Measurements from ENCODE around the gene NAA38.

The NAA38 gene

DNA sequence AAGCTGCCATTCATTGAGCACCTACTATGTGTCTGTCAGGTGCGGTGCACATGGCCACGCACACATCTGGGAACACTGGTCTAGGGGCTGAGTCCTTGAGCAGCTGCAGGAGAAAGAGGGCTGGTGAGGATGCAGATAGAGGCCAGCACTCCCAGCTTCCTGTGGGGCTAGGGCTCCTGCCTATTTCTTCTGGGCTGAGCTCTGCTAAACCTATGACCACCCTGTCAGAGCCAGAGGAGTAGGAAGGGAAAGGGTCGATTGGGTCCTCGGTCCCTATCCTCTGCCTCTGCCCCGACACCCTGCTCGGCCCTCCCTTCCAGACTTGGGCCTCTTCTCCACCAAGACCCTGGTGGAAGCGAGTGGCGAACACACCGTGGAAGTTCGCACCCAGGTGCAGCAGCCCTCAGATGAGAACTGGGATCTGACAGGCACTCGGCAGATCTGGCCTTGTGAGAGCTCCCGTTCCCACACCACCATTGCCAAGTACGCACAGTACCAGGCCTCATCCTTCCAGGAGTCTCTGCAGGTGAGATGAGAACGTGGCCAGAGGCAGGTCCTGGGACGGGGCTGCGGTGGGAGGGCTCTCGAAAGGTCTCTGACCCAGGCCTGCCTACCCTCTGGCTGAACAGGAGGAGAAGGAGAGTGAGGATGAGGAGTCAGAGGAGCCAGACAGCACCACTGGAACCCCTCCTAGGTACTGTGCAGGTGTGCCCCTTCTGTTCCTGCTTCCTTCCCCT, 6.5 kb downstream of the NAA38 start:
- no peak for ATAC-seq
- Mint-ChIP-seq H3K27ac (peak overlapping the region; percentile 70), H3K36me3 (peaks cover 59% of the 10 kb centered on the region), H3K4me3 (peak overlapping the region; percentile 74), H3K4me1 (peaks cover 55% of the 10 kb centered on the region), H3K27me3 (no peaks in the 10 kb centered on the region), H3K9me3 (no peaks in the 10 kb centered on the region)

DNA sequence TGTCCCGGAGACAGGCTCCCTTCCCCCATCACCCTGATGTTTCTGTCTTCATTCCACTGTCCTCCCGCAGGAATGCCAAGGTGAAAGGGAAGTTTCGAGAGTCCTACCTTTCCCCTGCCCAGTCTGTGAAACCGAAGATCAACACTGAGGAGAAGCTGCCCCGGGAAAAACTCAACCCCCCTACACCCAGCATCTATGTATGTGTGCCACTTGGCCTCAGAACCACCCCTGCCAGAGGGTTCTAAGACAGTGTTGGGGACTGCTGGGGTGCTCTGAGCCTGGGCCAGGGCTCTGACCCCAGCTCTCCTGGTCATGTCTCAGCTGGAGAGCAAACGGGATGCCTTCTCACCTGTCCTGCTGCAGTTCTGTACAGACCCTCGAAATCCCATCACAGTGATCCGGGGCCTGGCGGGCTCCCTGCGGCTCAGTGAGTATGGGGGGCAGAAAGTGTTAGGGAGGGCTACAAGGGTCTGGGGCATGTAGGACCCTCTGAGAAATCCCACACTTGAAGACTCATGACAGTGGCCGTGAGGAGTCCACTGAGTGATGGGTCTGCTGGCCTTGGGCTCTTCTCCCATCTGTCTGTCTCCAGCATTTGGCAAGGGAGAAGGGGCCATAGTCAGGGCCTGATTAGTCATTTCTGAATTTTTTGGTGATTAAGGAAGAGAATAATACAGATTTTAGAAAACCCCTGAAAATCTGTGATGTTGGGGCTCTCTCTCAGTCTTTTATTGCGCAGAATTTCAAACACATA, 7.4 kb downstream of the NAA38 start:
- peaks cover 60% of the 10 kb centered on the region for H3K36me3 Mint-ChIP-seq
- H3K9me3 Mint-ChIP-seq, result no peaks in the 10 kb centered on the region
- H3K4me1 Mint-ChIP-seq, result peaks cover 61% of the 10 kb centered on the region
- no peak overlapping the region for H3K4me3 Mint-ChIP-seq
- H3K27me3 Mint-ChIP-seq, result no peaks in the 10 kb centered on the region
- no peak overlapping the region for H3K27ac Mint-ChIP-seq
- no peak for ATAC-seq

DNA sequence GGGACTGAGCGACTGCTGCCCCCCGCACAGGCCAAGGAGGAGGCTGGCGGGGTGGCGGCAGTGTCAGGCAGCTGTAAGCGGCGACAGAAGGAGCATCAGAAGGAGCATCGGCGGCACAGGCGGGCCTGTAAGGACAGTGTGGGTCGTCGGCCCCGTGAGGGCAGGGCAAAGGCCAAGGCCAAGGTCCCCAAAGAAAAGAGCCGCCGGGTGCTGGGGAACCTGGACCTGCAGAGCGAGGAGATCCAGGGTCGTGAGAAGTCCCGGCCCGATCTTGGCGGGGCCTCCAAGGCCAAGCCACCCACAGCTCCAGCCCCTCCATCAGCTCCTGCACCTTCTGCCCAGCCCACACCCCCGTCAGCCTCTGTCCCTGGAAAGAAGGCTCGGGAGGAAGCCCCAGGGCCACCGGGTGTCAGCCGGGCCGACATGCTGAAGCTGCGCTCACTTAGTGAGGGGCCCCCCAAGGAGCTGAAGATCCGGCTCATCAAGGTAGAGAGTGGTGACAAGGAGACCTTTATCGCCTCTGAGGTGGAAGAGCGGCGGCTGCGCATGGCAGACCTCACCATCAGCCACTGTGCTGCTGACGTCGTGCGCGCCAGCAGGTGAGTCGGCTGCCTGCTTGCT, 8.1 kb downstream of the NAA38 start:
- Mint-ChIP-seq H3K4me3 (no peak overlapping the region), H3K4me1 (peaks cover 61% of the 10 kb centered on the region), H3K9me3 (no peaks in the 10 kb centered on the region)

DNA sequence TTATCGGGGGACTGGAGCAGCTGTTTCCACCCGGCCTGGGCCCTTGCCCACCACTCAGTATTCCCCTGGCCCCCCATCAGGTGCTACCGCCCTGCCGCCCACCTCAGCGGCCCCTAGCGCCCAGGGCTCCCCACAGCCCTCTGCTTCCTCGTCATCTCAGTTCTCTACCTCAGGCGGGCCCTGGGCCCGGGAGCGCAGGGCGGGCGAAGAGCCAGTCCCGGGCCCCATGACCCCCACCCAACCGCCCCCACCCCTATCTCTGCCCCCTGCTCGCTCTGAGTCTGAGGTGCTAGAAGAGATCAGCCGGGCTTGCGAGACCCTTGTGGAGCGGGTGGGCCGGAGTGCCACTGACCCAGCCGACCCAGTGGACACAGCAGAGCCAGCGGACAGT, 8.6 kb downstream of the NAA38 start:
- Mint-ChIP-seq H3K36me3 (peaks cover 56% of the 10 kb centered on the region), H3K4me1 (peaks cover 61% of the 10 kb centered on the region), H3K27me3 (no peaks in the 10 kb centered on the region), H3K27ac (no peak overlapping the region), H3K4me3 (no peak overlapping the region), H3K9me3 (no peaks in the 10 kb centered on the region)
- ATAC-seq, result no peak

More for the DNA sequence above, 8.1 kb downstream of the NAA38 start:
- H3K36me3 Mint-ChIP-seq, result peaks cover 60% of the 10 kb centered on the region
- H3K27me3 Mint-ChIP-seq, result no peaks in the 10 kb centered on the region
- no peak overlapping the region for H3K27ac Mint-ChIP-seq
- no peak for ATAC-seq

DNA sequence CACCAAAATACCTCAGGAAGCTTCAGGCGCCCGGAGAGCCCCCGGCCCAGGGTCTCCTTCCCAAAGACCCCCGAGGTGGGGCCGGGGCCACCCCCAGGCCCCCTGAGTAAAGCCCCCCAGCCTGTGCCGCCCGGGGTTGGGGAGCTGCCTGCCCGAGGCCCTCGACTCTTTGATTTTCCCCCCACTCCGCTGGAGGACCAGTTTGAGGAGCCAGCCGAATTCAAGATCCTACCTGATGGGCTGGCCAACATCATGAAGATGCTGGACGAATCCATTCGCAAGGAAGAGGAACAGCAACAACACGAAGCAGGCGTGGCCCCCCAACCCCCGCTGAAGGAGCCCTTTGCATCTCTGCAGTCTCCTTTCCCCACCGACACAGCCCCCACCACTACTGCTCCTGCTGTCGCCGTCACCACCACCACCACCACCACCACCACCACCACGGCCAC, 9.2 kb downstream of the NAA38 start:
- H3K36me3 Mint-ChIP-seq, result peaks cover 53% of the 10 kb centered on the region
- no peaks in the 10 kb centered on the region for H3K9me3 Mint-ChIP-seq
- ATAC-seq, result no peak
- no peak overlapping the region for H3K27ac Mint-ChIP-seq
- no peak overlapping the region for H3K4me3 Mint-ChIP-seq
- no peaks in the 10 kb centered on the region for H3K27me3 Mint-ChIP-seq
- peaks cover 61% of the 10 kb centered on the region for H3K4me1 Mint-ChIP-seq

DNA sequence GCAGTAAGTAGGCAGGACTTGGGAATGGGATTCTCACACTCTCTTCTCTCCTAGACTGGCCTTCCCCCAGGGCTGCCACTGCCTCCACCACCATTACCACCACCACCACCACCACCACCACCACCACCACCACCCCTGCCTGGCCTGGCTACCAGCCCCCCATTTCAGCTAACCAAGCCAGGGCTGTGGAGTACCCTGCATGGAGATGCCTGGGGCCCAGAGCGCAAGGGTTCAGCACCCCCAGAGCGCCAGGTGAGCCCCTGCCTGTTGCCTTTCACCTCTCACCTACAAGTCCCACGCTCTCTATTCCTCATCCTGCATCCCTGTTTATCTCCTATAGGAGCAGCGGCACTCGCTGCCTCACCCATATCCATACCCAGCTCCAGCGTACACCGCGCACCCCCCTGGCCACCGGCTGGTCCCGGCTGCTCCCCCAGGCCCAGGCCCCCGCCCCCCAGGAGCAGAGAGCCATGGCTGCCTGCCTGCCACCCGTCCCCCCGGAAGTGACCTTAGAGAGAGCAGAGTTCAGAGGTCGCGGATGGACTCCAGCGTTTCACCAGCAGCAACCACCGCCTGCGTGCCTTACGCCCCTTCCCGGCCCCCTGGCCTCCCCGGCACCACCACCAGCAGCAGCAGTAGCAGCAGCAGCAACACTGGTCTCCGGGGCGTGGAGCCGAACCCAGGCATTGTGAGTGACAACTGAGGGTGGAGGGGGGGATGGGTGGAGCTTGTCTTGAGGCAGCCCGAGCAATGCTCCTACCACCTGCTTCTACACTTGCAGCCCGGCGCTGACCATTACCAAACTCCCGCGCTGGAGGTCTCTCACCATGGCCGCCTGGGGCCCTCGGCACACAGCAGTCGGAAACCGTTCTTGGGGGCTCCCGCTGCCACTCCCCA, 10.3 kb downstream of the NAA38 start:
- Mint-ChIP-seq H3K4me3 (peak overlapping the region; percentile 49), H3K27ac (no peak overlapping the region), H3K4me1 (peaks cover 60% of the 10 kb centered on the region), H3K36me3 (peaks cover 41% of the 10 kb centered on the region), H3K27me3 (no peaks in the 10 kb centered on the region), H3K9me3 (no peaks in the 10 kb centered on the region)
- ATAC-seq, result no peak

DNA sequence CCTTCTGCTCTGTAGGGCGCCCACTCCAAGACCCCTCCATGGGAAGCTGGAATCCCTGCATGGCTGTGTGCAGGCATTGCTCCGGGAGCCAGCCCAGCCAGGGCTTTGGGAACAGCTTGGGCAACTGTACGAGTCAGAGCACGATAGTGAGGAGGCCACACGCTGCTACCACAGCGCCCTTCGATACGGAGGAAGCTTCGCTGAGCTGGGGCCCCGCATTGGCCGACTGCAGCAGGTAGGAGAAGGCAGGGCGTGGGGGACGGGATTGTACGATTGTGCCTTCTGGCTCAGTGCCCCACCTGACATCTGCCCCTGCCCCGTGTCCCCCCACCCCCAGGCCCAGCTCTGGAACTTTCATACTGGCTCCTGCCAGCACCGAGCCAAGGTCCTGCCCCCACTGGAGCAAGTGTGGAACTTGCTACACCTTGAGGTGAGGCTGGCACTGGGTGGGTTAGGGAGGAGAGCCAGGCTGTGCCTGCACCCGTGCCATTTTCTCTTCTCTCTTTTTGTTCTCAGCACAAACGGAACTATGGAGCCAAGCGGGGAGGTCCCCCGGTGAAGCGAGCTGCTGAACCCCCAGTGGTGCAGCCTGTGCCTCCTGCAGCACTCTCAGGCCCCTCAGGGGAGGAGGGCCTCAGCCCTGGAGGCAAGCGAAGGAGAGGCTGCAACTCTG, 11.2 kb downstream of the NAA38 start:
- Mint-ChIP-seq H3K9me3 (no peaks in the 10 kb centered on the region), H3K27me3 (no peaks in the 10 kb centered on the region), H3K27ac (peak overlapping the region; percentile 96), H3K4me1 (peaks cover 60% of the 10 kb centered on the region), H3K4me3 (peak overlapping the region; percentile 97), H3K36me3 (peaks cover 33% of the 10 kb centered on the region)
- no peak for ATAC-seq

DNA sequence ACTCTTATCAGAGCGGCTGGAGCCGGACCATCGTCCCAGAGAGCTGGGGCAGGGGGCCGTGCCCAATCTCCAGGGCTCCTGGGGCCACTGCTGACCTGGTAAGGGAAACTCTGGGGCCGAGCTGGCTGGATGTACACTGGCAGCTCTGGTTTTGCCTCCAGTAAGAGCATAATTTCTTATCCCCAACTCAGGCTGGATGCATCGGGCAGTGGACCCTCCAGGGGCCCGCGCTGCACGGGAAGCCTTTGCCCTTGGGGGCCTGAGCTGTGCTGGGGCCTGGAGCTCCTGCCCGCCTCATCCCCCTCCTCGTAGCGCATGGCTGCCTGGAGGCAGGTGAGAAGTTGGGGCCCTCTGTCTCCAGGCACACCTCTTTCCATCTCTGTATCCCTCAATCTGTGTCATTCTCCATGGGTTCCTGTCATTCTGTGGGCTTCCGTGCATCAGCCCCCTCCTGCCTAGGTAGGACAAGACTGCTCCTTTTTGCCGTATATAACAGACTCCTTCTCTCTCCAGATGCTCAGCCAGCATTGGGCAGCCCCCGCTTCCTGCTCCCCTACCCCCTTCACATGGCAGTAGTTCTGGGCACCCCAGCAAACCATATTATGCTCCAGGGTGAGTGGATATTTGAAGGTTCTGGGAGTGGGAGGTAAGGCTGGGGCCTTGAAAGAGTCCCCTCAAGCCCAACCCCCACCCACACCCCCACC, 11.8 kb downstream of the NAA38 start:
- H3K4me3 Mint-ChIP-seq, result peak overlapping the region; percentile 97
- peaks cover 60% of the 10 kb centered on the region for H3K4me1 Mint-ChIP-seq
- no peaks in the 10 kb centered on the region for H3K27me3 Mint-ChIP-seq
- H3K9me3 Mint-ChIP-seq, result no peaks in the 10 kb centered on the region
- H3K27ac Mint-ChIP-seq, result peak overlapping the region; percentile 96
- H3K36me3 Mint-ChIP-seq, result peaks cover 27% of the 10 kb centered on the region
- no peak for ATAC-seq

DNA sequence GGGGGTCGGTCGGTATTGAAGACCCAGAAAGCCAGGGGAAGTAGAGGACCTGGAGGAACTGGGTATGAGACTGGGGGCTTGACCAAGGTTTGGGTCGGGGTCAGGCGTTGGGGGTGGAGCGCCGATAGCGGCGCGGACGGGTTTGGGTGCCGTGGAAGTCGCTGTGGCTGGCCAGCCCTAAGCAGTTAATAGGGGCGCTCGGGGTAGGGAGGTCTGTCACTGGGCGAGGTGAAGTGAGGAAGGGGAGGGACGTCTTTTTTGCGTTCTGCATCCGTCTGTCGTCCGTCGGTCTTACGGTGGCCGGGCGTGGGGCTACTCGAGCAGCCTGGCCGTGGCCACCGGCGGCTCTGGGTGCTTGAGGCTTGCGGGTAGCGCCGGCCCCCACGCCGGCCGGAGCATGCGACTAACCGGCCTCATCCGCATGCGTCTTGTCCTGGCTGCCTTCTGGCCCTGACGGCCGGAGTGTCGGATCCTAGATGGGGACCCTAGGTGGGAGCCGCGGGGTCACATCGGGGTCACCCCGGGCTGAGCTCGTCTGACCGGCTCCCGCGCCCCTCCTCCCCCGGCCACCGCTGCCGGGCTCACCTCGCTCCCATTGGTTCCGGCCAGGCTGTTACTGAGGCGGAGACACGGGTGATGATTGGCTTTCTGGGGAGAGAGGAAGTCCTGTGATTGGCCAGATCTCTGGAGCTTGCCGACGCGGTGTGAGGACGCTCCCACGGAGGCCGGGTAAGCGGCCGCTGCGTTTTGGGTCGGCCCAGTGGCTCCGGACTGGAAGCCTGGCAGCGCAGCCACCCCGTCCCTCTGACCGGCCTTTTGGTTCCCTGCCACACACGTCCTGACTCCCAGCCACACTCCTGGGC, 12.8 kb downstream of the NAA38 start:
- peaks cover 59% of the 10 kb centered on the region for H3K4me1 Mint-ChIP-seq
- H3K4me3 Mint-ChIP-seq, result peak overlapping the region; percentile 97
- ATAC-seq, result peak; percentile 74
- peak overlapping the region; percentile 96 for H3K27ac Mint-ChIP-seq
- peaks cover 20% of the 10 kb centered on the region for H3K36me3 Mint-ChIP-seq
- H3K9me3 Mint-ChIP-seq, result no peaks in the 10 kb centered on the region
- H3K27me3 Mint-ChIP-seq, result no peaks in the 10 kb centered on the region

DNA sequence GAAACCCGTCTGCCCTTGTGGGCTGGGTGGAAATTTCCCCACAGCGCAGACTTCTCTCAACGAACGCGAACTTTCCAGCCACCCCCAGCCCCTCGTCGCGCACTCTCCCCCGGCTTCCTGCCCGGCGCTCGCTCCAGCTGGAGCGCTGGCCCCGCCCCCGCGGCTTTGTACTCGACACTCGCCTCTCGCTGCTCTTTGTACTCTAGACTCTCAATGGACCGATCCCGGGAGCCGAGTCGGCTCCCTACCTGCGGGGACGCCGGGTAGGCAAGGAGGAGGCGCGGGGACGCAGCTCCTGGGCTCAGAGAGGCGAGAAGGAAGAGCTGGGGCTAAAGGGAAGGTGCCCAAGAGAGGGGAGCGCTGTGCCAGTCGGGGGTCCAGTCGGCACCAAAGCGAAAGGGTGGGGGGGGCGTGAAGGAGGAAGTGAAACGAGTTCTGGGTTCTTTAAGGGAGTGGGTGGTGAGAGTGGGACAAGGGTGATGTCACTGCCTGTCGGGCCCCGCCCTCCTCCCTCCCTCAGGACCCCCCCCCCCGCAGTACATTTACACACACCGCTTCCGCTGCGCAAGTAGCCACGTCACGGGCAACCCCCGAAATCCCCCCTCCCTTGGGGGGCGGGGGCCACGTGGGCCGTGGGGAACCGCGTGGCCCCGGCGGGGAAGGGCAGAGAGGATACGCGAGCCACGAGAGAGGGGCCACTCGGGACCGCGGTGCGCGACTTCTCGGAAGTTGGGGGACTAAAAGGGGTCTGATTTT, 13.6 kb downstream of the NAA38 start:
- Mint-ChIP-seq H3K27me3 (no peaks in the 10 kb centered on the region), H3K4me1 (peaks cover 65% of the 10 kb centered on the region), H3K36me3 (peaks cover 18% of the 10 kb centered on the region), H3K9me3 (no peaks in the 10 kb centered on the region), H3K27ac (peak overlapping the region; percentile 96), H3K4me3 (peak overlapping the region; percentile 97)
- ATAC-seq, result peak; percentile 60

DNA sequence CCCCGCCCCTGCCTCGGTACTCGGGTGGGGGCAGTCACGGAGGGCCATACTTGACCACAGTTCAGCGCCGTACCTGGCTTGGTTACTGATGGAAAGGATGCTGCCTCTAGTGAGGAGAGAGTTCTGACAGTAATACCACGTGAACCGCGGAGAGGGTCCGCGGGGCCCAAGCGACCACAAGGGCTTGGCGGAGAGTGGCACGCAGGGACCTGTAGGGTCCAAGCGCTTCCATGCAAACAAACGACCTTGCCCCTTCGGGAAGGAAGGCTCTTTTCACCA, 14.2 kb downstream of the NAA38 start:
- peak; percentile 1 for ATAC-seq
- H3K27ac Mint-ChIP-seq, result peak overlapping the region; percentile 96
- H3K4me3 Mint-ChIP-seq, result peak overlapping the region; percentile 97
- no peaks in the 10 kb centered on the region for H3K27me3 Mint-ChIP-seq
- H3K9me3 Mint-ChIP-seq, result no peaks in the 10 kb centered on the region
- H3K4me1 Mint-ChIP-seq, result peaks cover 67% of the 10 kb centered on the region
- peaks cover 18% of the 10 kb centered on the region for H3K36me3 Mint-ChIP-seq

DNA sequence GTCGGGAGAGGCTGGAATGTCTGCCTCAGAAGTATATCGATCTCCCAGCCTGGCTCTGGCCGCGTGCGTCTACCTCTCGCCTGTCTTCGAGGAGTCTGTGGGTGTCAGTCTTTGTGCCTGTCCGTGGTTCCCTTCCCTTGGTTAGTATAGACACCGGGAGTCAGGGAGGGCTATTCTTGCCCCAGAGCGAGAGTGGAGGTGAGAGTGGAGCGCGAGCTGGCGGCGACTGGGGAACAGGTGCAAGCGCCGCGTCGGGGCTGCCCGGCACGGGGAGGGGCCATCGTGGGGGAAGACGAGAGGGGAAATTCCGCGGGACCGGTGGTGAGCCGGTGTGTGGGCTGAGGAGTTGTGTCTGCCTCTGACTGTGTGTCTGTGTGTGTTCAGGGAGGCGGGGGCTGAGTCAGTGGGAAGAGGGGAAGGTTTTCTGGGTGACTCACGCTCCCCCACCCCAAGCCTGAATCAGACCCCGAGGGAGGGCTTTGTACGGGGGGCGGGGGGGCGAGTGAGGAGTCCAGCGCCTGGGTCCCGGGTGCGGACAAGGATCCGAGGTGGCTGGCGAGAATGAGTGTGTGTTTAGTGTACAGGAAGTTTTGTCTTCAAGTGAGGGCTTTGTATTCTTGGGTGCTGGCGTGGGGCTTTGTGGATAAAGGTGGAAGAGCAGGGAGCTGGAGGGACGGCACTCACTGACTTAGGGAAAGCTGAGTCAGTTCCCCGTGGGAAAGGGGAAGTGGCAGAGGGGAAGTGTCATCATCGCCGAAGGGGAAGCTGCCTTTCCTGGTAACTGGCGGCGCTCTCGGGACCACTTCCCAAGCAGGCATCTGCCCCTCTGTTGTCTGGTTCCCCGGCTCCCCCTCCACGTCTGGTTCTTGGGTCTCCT, 14.7 kb downstream of the NAA38 start:
- H3K4me3 Mint-ChIP-seq, result peak overlapping the region; percentile 97

More for the DNA sequence above, 14.7 kb downstream of the NAA38 start:
- no peaks in the 10 kb centered on the region for H3K9me3 Mint-ChIP-seq
- peak; percentile 66 for ATAC-seq
- peaks cover 18% of the 10 kb centered on the region for H3K36me3 Mint-ChIP-seq
- no peaks in the 10 kb centered on the region for H3K27me3 Mint-ChIP-seq
- peak overlapping the region; percentile 96 for H3K27ac Mint-ChIP-seq
- H3K4me1 Mint-ChIP-seq, result peaks cover 67% of the 10 kb centered on the region
